Cardiac muscle cell (in vitro differentiated cells and primary cell): ENCODE results near the gene DNAJB12. TPM values are rescaled to one million over a fixed set of nuclear protein-coding genes. Genes with fewer than 3 reads are reported as not detected.
A peak's percentile ranks its signal among the peaks of the same experiment; 100 is the strongest.
"Not testable (repeated sequence)": the region's sequence is repeated elsewhere in the genome, so short reads cannot be mapped to it uniquely, and the experiment has no call there.

ENCODE experiments used
- DNase-seq, 2 donors: peaks; one replicate each; pipeline versions ENCODE4 v3.0.0 to v3.0.0-alpha.2; 2010 to 2017; ENCODE audit warnings: low read depth in 1 of 2, low spot score in 1 of 2
- H3K27ac ChIP-seq: fragments of 200-600 bp; sonication (generic); 2 replicates; pipeline ENCODE4 v1.5.1; 2016
- H3K27me3 ChIP-seq: fragments of 200-600 bp; sonication (generic); 2 replicates; pipeline ENCODE4 v1.6.0; 2016; ENCODE audit warnings: control low read depth
- H3K36me3 ChIP-seq: fragments of 200-600 bp; sonication (generic); 2 replicates; pipeline ENCODE4 v1.5.1; 2016; ENCODE audit warnings: control low read depth
- H3K4me1 ChIP-seq: fragments of 200-600 bp; sonication (generic); 2 replicates; pipeline ENCODE4 v1.8.1; 2017; ENCODE audit warnings: low read depth, mild to moderate bottlenecking, mixed run types
- H3K4me3 ChIP-seq: fragments of 200-600 bp; sonication (generic); 2 replicates; pipeline ENCODE4 v1.5.1; 2016; ENCODE audit warnings: mild to moderate bottlenecking
- H3K9me3 ChIP-seq: fragments of 200-600 bp; sonication (generic); 2 replicates; pipeline ENCODE4 v1.5.1; 2017; ENCODE audit warnings: low read depth, mild to moderate bottlenecking, control low read depth
- CTCF ChIP-seq: IDR thresholded peaks from 2 replicates; pipeline ENCODE4 v1.5.1; 2012; ENCODE audit warnings: low read depth, mild to moderate bottlenecking, low read length
- polyA plus RNA-seq: library from polyadenylated mRNA; unstranded; fragments of >200 nt; fragmentation: Nextera tagmentation; extraction: Ambion mirVana; gene quantifications from 2 replicates; pipeline ENCODE4 v1.2.1, GENCODE V29; 2016
- total RNA-seq: library from RNA; depleted of rRNA; stranded (reverse); fragments of >200 nt; gene quantifications from 2 replicates; pipeline ENCODE4 v1.2.3, GENCODE V29; 2016

Gene DNAJB12
- total RNA-seq (29.3 and 32.0 TPM in 2 replicates), polyA plus RNA-seq (23.8 and 34.2 TPM in 2 replicates)

- Histone ChIP-seq H3K27ac (peak within 1 kb of the TSS; percentile 98), H3K27me3 (no peaks in the 10 kb centered on the region), H3K4me3 (peak within 1 kb of the TSS; percentile 77), H3K4me1 (peaks cover 7% of the 10 kb centered on the region), H3K36me3 (no peaks in the 10 kb centered on the region), H3K9me3 (no peaks in the 10 kb centered on the region)
- DNase-seq, result peak; percentile 94 to 98
- TF ChIP-seq CTCF, result no peak
Observed at GRCh38 chr10:72354356-72355213, at the start of gene DNAJB12. DNAJB12 (minus strand) TSS chr10:72354919; CDS start chr10:72354897, 22 bp downstream.

DNA sequence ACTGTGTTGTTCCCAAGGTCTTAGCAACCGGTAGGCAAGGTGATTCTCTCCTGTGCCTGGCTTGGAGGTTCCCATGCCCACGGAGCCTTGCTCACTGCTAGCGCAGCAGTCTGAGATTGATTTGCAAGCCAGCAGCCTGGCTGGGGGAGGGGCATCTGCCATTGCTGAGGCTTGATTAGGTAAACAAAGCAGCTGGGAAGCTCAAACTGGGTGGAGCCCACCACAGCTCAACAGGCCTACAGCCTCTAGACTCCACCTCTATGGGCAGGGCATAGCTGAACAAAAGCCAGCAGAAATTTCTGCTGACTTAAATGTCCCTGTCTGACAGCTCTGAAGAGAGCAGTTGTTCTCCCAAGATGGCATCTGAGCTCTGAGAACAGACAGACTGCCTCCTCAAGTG, 40.9 kb upstream of the DNAJB12 start:
- H3K36me3 ChIP-seq, H3K9me3 ChIP-seq, H3K4me3 ChIP-seq, H3K4me1 ChIP-seq, H3K27me3 ChIP-seq, H3K27ac ChIP-seq: not testable (repeated sequence)
- peak in 1 of 2 donors; percentile 20 for DNase-seq

- H3K27me3 ChIP-seq, result no peaks in the 10 kb centered on the region
- H3K4me3 ChIP-seq, result no peak overlapping the region
- no peak for TF ChIP-seq CTCF
- H3K9me3 ChIP-seq, result no peaks in the 10 kb centered on the region
- no peak for DNase-seq
- H3K36me3 ChIP-seq, result no peaks in the 10 kb centered on the region
- no peak overlapping the region for H3K27ac ChIP-seq
- peaks cover 21% of the 10 kb centered on the region for H3K4me1 ChIP-seq
Observed at GRCh38 chr10:72392571-72392970, 37.9 kb upstream of the DNAJB12 start.

DNA sequence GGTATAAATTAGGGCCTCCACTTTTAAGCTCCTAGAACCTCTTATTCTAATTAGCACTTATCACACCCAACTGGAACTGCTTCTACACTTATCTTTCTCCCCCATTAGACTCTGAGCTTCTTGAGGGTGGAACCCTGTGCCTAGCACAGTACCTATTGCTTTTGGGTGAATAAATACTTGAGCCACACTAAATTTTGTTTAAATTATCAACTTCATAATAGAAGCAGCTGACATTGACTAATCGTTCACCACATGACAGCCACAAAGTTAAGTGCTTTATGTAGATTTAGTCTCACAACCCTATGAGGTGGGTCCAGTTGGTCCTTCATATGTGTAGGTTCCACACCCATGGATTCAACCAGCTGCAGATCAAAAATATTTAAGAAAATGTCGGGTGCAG, 36.0 kb upstream of the DNAJB12 start:
- no peak for DNase-seq
- Histone ChIP-seq H3K4me3 (no peak overlapping the region), H3K4me1 (peaks cover 21% of the 10 kb centered on the region), H3K27ac (no peak overlapping the region), H3K27me3 (no peaks in the 10 kb centered on the region), H3K36me3 (no peaks in the 10 kb centered on the region), H3K9me3 (no peaks in the 10 kb centered on the region)
- no peak for TF ChIP-seq CTCF

DNA sequence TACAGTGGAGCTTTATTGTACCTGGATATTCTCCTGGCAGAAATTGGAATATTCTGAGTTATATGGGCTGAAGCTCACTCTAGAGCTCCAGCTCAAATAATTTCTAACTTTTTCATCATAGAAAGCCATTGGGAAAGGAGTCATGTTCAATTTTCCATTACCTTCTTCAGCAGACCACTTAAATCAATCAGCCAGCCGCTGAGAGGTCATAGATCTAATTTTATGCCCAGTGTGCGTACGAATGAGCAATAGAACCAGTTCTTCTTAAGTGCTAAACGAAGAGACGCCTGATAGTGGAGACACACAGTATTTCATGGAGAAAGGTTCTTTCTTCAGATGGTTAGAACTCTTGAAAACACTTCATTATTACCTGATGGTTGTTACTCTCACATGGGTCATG, 35.0 kb upstream of the DNAJB12 start:
- Histone ChIP-seq H3K4me1 (peaks cover 21% of the 10 kb centered on the region), H3K36me3 (no peaks in the 10 kb centered on the region), H3K4me3 (no peak overlapping the region), H3K27ac (peak overlapping the region; percentile 45), H3K27me3 (no peaks in the 10 kb centered on the region), H3K9me3 (no peaks in the 10 kb centered on the region)
- TF ChIP-seq CTCF, result no peak
- peak in 1 of 2 donors; percentile 49 for DNase-seq

- Histone ChIP-seq H3K4me3 (no peak overlapping the region), H3K27ac (no peak overlapping the region), H3K27me3 (no peaks in the 10 kb centered on the region), H3K4me1 (peaks cover 21% of the 10 kb centered on the region), H3K9me3 (no peaks in the 10 kb centered on the region), H3K36me3 (no peaks in the 10 kb centered on the region)
- no peak for DNase-seq
- no peak for TF ChIP-seq CTCF
Observed at GRCh38 chr10:72389014-72389413, 34.3 kb upstream of the DNAJB12 start.
